Neural cell (in vitro differentiated cells): ENCODE results near the gene ASIC1.

ENCODE experiments used
- EZH2 ChIP-seq: fragments of 200-600, 300-800 bp; shearing (Covaris generic), sonication (generic); IDR thresholded peaks from 2 replicates; pipeline ENCODE4 v1.6.1; 2014; ENCODE audit warnings: antibody characterized with exemption, low read length, borderline replicate concordance, mild to moderate bottlenecking; ENCODE audit not compliant: insufficient read depth, poor library complexity, severe bottlenecking
- REST ChIP-seq: IDR thresholded peaks from 2 replicates; pipeline ENCODE4 v1.6.1; 2012; ENCODE audit warnings: borderline replicate concordance
- TF ChIP-seq, protein P1 (sequence below): fragments of 450-650 bp; IDR thresholded peaks from 2 replicates; pipeline ENCODE4 v1.5.1; 2014; ENCODE audit warnings: antibody characterized with exemption, mild to moderate bottlenecking, moderate library complexity; ENCODE audit not compliant: poor library complexity, severe bottlenecking

GRCh38 chr12:50062728-50063460, 5.5 kb downstream of the ASIC1 start:
- no peak for TF ChIP-seq EZH2
- TF ChIP-seq, protein P1, sequence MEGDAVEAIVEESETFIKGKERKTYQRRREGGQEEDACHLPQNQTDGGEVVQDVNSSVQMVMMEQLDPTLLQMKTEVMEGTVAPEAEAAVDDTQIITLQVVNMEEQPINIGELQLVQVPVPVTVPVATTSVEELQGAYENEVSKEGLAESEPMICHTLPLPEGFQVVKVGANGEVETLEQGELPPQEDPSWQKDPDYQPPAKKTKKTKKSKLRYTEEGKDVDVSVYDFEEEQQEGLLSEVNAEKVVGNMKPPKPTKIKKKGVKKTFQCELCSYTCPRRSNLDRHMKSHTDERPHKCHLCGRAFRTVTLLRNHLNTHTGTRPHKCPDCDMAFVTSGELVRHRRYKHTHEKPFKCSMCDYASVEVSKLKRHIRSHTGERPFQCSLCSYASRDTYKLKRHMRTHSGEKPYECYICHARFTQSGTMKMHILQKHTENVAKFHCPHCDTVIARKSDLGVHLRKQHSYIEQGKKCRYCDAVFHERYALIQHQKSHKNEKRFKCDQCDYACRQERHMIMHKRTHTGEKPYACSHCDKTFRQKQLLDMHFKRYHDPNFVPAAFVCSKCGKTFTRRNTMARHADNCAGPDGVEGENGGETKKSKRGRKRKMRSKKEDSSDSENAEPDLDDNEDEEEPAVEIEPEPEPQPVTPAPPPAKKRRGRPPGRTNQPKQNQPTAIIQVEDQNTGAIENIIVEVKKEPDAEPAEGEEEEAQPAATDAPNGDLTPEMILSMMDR = no peak
- TF ChIP-seq REST = no peak
